Measurements from ENCODE around the gene SCNN1A. TPM values are rescaled to one million over a fixed set of nuclear protein-coding genes. Genes with fewer than 3 reads are reported as not detected.

Gene SCNN1A
- total and polyA plus RNA-seq, 2 donors (not counting 1 experiment from before 2014, with no cell fraction given) = under 0.01 to 0.05 TPM

- no peak overlapping the region for H3K27ac ChIP-seq (ENCODE audit: insufficient read depth, low read length)
- no peaks in the 10 kb centered on the region for H3K36me3 ChIP-seq (ENCODE audit: control insufficient read depth, insufficient read depth, low read length)
- no peaks in the 10 kb centered on the region for H3K9me3 ChIP-seq (ENCODE audit: control insufficient read depth, insufficient read depth, low read depth, low read length)
- peaks cover 3% of the 10 kb centered on the region for H3K27me3 ChIP-seq (ENCODE audit: control insufficient read depth, insufficient read depth, low read length)
- H3K4me1 ChIP-seq (ENCODE audit: control insufficient read depth, extremely low read depth, insufficient read depth, low read length) = peaks cover 8% of the 10 kb centered on the region
- no peak for DNase-seq (ENCODE audit: low read depth in 2 of 2)
- TF ChIP-seq EZH2 (IDR thresholded peaks at IDR 0.05; ENCODE audit: low read length, missing control alignments) (no peak), CTCF (conservative IDR thresholded peaks at IDR 0.05 in 1 of 2, IDR thresholded peaks at IDR 0.05 in 1 of 2; ENCODE audit: low read depth in 1 of 2, low read length in 2 of 2) (no peak)
- H3K9ac ChIP-seq (ENCODE audit: insufficient read depth, low read length) = no peak overlapping the region
- H3K79me2 ChIP-seq (ENCODE audit: control insufficient read depth, insufficient read depth, low read length) = no peaks in the 10 kb centered on the region
- no peak overlapping the region for H2AFZ ChIP-seq (ENCODE audit: low read length)
- no peaks in the 10 kb centered on the region for H4K20me1 ChIP-seq (ENCODE audit: control insufficient read depth, extremely low read depth, insufficient read depth, low read length)
- no peak overlapping the region for H3K4me3 ChIP-seq (replicated peaks in 1 of 4; ENCODE audit: control extremely low read depth in 1 of 4, insufficient read depth in 1 of 4, low read depth in 3 of 4, low read length in 4 of 4)
- H3K4me2 ChIP-seq (ENCODE audit: extremely low read depth, insufficient read depth, low read length) = no peak overlapping the region
Measured at GRCh38 chr12:6315704-6316597, 59.4 kb downstream of the SCNN1A start.

GRCh38 chr12:6315184-6315583 is 60.2 kb downstream of the SCNN1A start:
- TF ChIP-seq CTCF (conservative IDR thresholded peaks at IDR 0.05 in 1 of 2, IDR thresholded peaks at IDR 0.05 in 1 of 2; ENCODE audit: low read depth in 1 of 2, low read length in 2 of 2) (no peak), EZH2 (IDR thresholded peaks at IDR 0.05; ENCODE audit: low read length, missing control alignments) (no peak)
- Histone ChIP-seq H3K9ac (ENCODE audit: insufficient read depth, low read length) (no peak overlapping the region), H2AFZ (ENCODE audit: low read length) (no peak overlapping the region), H3K79me2 (ENCODE audit: control insufficient read depth, insufficient read depth, low read length) (no peaks in the 10 kb centered on the region), H3K4me1 (ENCODE audit: control insufficient read depth, extremely low read depth, insufficient read depth, low read length) (peaks cover 8% of the 10 kb centered on the region), H3K9me3 (ENCODE audit: control insufficient read depth, insufficient read depth, low read depth, low read length) (no peaks in the 10 kb centered on the region), H3K36me3 (ENCODE audit: control insufficient read depth, insufficient read depth, low read length) (no peaks in the 10 kb centered on the region), H4K20me1 (ENCODE audit: control insufficient read depth, extremely low read depth, insufficient read depth, low read length) (no peaks in the 10 kb centered on the region), H3K4me2 (ENCODE audit: extremely low read depth, insufficient read depth, low read length) (no peak overlapping the region), H3K4me3 (replicated peaks in 1 of 4; ENCODE audit: control extremely low read depth in 1 of 4, insufficient read depth in 1 of 4, low read depth in 3 of 4, low read length in 4 of 4) (no peak overlapping the region), H3K27ac (ENCODE audit: insufficient read depth, low read length) (no peak overlapping the region), H3K27me3 (ENCODE audit: control insufficient read depth, insufficient read depth, low read length) (peaks cover 8% of the 10 kb centered on the region)
- DNase-seq (ENCODE audit: low read depth in 2 of 2) = no peak

GRCh38 chr12:6314776-6315175 is 60.6 kb downstream of the SCNN1A start:
- no peak for DNase-seq (ENCODE audit: low read depth in 2 of 2)

More at GRCh38 chr12:6314776-6315175, 60.6 kb downstream of the SCNN1A start:
- Histone ChIP-seq H2AFZ (ENCODE audit: low read length) (no peak overlapping the region), H3K9ac (ENCODE audit: insufficient read depth, low read length) (no peak overlapping the region), H3K36me3 (ENCODE audit: control insufficient read depth, insufficient read depth, low read length) (no peaks in the 10 kb centered on the region), H3K4me3 (replicated peaks in 1 of 4; ENCODE audit: control extremely low read depth in 1 of 4, insufficient read depth in 1 of 4, low read depth in 3 of 4, low read length in 4 of 4) (no peak overlapping the region), H3K79me2 (ENCODE audit: control insufficient read depth, insufficient read depth, low read length) (no peaks in the 10 kb centered on the region), H3K4me2 (ENCODE audit: extremely low read depth, insufficient read depth, low read length) (no peak overlapping the region), H3K4me1 (ENCODE audit: control insufficient read depth, extremely low read depth, insufficient read depth, low read length) (peaks cover 8% of the 10 kb centered on the region), H3K9me3 (ENCODE audit: control insufficient read depth, insufficient read depth, low read depth, low read length) (no peaks in the 10 kb centered on the region), H3K27ac (ENCODE audit: insufficient read depth, low read length) (no peak overlapping the region), H4K20me1 (ENCODE audit: control insufficient read depth, extremely low read depth, insufficient read depth, low read length) (no peaks in the 10 kb centered on the region), H3K27me3 (ENCODE audit: control insufficient read depth, insufficient read depth, low read length) (peaks cover 12% of the 10 kb centered on the region)
- no peak for TF ChIP-seq EZH2 (IDR thresholded peaks at IDR 0.05; ENCODE audit: low read length, missing control alignments)
- TF ChIP-seq CTCF (conservative IDR thresholded peaks at IDR 0.05 in 1 of 2, IDR thresholded peaks at IDR 0.05 in 1 of 2; ENCODE audit: low read depth in 1 of 2, low read length in 2 of 2) = no peak
